ENCODE results near the gene NAV2.

NAV2 gene

DNA sequence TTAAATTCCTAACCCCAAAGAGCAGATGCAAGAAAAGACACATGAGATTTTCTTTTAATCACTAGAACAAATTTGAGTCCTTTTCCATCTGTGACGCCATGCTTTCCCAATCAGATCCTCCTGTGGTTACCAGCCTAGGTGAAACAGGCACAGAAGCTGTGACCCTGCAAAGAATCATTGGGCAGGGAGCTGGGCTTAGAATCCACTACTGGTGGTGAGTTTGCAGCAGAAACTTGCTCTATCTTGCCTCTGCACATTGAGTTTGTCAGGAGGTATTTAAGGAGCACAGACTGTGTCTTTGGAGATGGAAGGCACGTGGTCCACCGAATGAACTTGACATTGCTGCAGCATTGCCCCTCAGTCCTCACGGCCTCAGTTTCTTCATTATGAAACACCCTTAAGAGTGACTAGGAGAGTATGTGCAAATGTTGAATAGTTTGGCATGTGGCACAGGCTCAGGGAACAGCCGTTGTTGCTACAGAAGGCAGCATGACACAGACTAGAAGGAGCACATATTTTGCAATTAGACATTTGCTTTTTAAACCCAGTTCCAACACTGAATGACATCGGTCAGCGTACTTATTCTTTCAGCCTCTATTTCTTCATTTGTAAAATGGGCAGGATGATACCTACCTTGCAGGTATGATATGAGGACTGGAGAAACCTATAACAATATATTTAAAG, 320.1 kb downstream of the NAV2 start:
- no peak overlapping the region for H3K27ac ChIP-seq

DNA sequence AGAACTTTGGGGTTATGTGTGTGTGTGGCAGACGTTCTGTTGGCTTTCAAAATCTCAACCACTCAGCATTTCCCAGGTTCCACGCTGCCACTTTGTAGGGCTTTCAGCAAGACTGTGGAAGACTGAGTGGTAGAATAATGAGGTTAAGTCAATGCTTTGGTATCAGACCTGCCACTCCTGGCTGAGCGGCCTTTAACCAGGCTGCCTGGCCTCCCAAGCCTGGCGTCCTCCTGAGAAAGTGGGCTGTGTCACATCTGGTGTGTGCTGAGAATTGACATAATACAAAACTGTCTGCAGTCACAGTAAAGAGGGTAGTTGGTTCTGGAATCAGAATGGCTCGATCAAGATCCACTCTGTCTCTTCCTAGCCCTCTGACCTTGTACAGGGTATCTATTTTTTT, 321.2 kb downstream of the NAV2 start:
- no peak overlapping the region for H3K4me3 ChIP-seq (ENCODE audit: low read depth in 1 of 2, low read length in 1 of 2)
- peaks cover 0 to 6% of the 10 kb centered on the region in 2 experiments for H3K4me1 ChIP-seq (ENCODE audit: control insufficient read depth in 1 of 2, insufficient read depth in 1 of 2, low read depth in 1 of 2, low read length in 1 of 2)

More for the DNA sequence above, 320.1 kb downstream of the NAV2 start:
- TF ChIP-seq, protein P1, sequence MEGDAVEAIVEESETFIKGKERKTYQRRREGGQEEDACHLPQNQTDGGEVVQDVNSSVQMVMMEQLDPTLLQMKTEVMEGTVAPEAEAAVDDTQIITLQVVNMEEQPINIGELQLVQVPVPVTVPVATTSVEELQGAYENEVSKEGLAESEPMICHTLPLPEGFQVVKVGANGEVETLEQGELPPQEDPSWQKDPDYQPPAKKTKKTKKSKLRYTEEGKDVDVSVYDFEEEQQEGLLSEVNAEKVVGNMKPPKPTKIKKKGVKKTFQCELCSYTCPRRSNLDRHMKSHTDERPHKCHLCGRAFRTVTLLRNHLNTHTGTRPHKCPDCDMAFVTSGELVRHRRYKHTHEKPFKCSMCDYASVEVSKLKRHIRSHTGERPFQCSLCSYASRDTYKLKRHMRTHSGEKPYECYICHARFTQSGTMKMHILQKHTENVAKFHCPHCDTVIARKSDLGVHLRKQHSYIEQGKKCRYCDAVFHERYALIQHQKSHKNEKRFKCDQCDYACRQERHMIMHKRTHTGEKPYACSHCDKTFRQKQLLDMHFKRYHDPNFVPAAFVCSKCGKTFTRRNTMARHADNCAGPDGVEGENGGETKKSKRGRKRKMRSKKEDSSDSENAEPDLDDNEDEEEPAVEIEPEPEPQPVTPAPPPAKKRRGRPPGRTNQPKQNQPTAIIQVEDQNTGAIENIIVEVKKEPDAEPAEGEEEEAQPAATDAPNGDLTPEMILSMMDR (IDR thresholded peaks at IDR 0.05), result no peak
- peaks cover 0 to 6% of the 10 kb centered on the region in 2 experiments for H3K4me1 ChIP-seq (ENCODE audit: control insufficient read depth in 1 of 2, insufficient read depth in 1 of 2, low read depth in 1 of 2, low read length in 1 of 2)
- no peak overlapping the region for H3K4me3 ChIP-seq (ENCODE audit: low read depth in 1 of 2, low read length in 1 of 2)
- H3K36me3 ChIP-seq, result peaks cover 18% of the 10 kb centered on the region
- no peaks in the 10 kb centered on the region for H3K9me3 ChIP-seq
- H3K27me3 ChIP-seq, result peaks cover 11% of the 10 kb centered on the region

DNA sequence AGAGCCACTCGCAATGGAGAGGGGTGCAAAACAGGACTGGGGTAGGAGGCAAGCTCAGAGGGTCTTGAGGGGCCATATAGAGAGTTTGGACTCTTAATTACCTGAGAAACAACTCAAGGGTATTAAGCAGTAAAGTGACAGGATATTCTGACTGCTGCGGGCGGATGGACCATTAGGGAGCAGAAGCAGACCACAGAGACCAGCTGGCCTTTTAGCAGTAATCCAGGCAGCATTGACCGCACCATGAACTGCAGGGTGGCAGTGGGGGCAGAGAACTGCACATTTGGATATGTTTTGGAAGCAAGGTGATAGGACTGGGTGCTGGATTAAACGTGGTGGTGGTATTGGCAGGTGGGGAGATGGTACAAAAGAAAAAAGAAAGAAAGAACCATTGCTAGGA, 322.3 kb downstream of the NAV2 start:
- Histone ChIP-seq H3K4me1 (ENCODE audit: control insufficient read depth in 1 of 2, insufficient read depth in 1 of 2, low read depth in 1 of 2, low read length in 1 of 2) (peaks cover 0 to 6% of the 10 kb centered on the region in 2 experiments), H3K36me3 (peaks cover 34% of the 10 kb centered on the region), H3K4me3 (ENCODE audit: low read depth in 1 of 2, low read length in 1 of 2) (no peak overlapping the region), H3K9me3 (no peaks in the 10 kb centered on the region), H3K27ac (no peak overlapping the region), H3K27me3 (peaks cover 11% of the 10 kb centered on the region)
- TF ChIP-seq, protein P1 (IDR thresholded peaks at IDR 0.05), result no peak

More for the DNA sequence above, 321.2 kb downstream of the NAV2 start:
- TF ChIP-seq, protein P1 (IDR thresholded peaks at IDR 0.05), result no peak
- Histone ChIP-seq H3K36me3 (peaks cover 28% of the 10 kb centered on the region), H3K9me3 (no peaks in the 10 kb centered on the region), H3K27me3 (peaks cover 11% of the 10 kb centered on the region), H3K27ac (no peak overlapping the region)

DNA sequence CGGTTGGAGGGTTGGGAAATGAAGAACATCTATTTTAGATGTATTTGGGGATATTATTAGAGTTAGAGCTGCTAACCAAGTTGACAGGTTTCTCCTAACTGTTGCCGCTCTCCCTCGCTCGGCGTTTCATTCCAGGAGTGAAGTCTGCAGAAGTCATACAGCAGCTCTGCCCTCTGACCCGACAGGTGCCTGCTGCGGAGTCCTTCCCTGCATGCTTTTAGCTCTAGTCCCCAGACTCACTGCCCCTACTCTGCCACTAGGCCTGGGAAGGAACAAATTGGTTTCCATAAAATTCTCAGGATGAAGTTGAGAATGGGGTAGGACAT, 322.7 kb downstream of the NAV2 start:
- Histone ChIP-seq H3K36me3 (peaks cover 34% of the 10 kb centered on the region), H3K27me3 (peaks cover 11% of the 10 kb centered on the region), H3K9me3 (no peaks in the 10 kb centered on the region), H3K4me1 (ENCODE audit: control insufficient read depth in 1 of 2, insufficient read depth in 1 of 2, low read depth in 1 of 2, low read length in 1 of 2) (peaks cover 0 to 6% of the 10 kb centered on the region in 2 experiments), H3K27ac (no peak overlapping the region), H3K4me3 (ENCODE audit: low read depth in 1 of 2, low read length in 1 of 2) (no peak overlapping the region)
- TF ChIP-seq, protein P1 (IDR thresholded peaks at IDR 0.05), result no peak

DNA sequence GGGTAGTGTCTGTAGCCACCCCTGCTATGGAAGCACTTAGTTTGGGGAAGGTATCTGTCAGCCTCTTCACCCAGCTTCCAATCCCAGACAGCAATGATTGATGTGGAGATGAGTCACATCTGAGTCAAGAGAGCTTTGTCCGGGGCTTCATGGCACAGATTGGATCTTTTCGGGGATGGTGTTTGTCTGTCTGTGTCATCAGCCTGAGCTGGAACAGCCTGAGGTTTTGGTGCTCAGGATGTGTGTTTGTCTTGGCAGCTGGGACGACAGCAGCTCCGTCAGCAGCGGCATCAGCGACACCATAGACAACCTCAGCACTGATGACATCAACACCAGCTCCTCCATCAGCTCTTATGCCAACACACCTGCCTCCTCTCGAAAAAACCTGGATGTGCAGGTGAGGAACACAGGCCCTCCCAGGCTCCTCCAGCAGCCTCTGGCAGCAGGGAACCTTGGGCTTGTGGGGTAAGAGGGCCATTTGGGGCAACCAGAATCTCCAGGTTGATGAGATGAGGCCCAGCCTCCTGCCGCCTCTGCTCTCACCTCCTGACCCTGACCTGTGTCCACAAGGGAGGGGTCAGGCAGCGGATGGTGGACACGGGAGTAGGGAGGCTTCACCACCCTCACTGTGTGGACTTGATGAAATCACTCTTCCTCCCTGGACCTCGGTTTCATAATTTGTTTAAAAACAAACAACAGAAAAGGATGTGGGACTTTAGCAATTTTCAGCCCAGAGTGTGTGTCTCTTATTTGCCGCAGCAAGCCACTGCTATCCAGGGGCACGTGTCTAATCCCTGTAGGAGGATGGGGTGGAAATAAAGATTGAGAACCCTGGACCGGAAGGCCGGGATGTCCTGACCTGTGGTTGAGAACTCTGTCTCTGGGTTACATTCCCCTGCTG, 323.3 kb downstream of the NAV2 start:
- peaks cover 11% of the 10 kb centered on the region for H3K27me3 ChIP-seq
- H3K27ac ChIP-seq, result no peak overlapping the region
- no peak overlapping the region for H3K4me3 ChIP-seq (ENCODE audit: low read depth in 1 of 2, low read length in 1 of 2)
- no peaks in the 10 kb centered on the region for H3K9me3 ChIP-seq
- H3K4me1 ChIP-seq (ENCODE audit: control insufficient read depth in 1 of 2, insufficient read depth in 1 of 2, low read depth in 1 of 2, low read length in 1 of 2), result peaks cover 0 to 6% of the 10 kb centered on the region in 2 experiments
- TF ChIP-seq, protein P1 (IDR thresholded peaks at IDR 0.05), result no peak
- H3K36me3 ChIP-seq, result peaks cover 34% of the 10 kb centered on the region

Data from neutrophil (primary cell).